Gastrocnemius medialis (tissue), 4 donors: Measurements from ENCODE around the gene SDCCAG8.

Source experiments
- CTCF ChIP-seq, 5 experiments: fragments of 450-650 bp in 3 of 5; fragments of 200-600 bp in 2 of 5; sonication (generic) in 2 of 5; IDR thresholded peaks in 4 of 5; conservative IDR thresholded peaks in 1 of 5; 1 replicate in 4 of 5; 2 replicates in 1 of 5; pipeline ENCODE4 v1.5.1; 2016 to 2019; ENCODE audit warnings: antibody characterized with exemption in 5 of 5, mild to moderate bottlenecking in 3 of 5, moderate library complexity in 3 of 5
- POLR2A ChIP-seq, 2 donors: fragments of 450-650 bp; IDR thresholded peaks; one replicate each; pipeline ENCODE4 v1.6.1; 2017; ENCODE audit warnings: antibody characterized with exemption in 2 of 2, mild to moderate bottlenecking in 2 of 2, moderate library complexity in 2 of 2

GRCh38 chr1:243322326-243322725, 66.5 kb downstream of the SDCCAG8 start:
- no peak for TF ChIP-seq CTCF (IDR thresholded peaks at IDR 0.05 in 4 of 5, conservative IDR thresholded peaks at IDR 0.05 in 1 of 5)
- TF ChIP-seq POLR2A (IDR thresholded peaks at IDR 0.05): no peak
